Measurements from ENCODE around the gene CPSF4L.

Gene CPSF4L

DNA sequence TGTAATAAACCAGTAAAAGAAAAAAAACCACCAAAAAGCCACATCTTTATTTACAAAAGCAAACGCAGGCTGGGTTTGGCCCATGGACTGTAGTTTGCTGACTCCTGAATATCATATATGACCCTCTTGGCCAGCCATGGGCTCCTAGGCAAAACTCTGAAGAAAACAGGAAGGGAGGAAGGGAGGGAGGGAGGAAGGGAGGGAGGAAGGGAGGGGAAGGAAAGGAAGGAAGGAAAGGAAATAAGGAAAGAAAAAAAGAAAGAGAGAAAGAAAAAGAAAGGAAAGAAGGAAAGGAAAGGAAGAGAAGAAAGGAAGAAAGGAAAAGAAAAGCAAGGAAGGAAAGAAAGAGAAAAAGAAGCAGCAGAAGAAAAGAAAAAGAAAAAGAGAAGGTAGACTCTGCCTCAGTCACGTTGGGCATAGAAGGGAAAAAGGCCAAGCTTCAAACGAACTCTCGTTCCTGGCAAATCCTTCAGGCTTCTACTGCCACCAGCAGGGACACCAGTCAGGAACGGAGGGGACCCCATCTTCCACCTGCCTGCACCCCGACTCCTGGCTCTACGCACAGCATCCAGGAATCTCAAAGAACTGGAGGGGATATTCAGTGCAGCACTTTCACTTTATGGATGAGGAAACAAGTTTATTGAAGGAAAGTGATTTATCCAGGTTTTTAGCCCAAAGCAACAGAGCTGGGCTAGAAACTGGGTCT lies 28.0 kb upstream of the CPSF4L start:
- DNase-seq, result no peak

DNA sequence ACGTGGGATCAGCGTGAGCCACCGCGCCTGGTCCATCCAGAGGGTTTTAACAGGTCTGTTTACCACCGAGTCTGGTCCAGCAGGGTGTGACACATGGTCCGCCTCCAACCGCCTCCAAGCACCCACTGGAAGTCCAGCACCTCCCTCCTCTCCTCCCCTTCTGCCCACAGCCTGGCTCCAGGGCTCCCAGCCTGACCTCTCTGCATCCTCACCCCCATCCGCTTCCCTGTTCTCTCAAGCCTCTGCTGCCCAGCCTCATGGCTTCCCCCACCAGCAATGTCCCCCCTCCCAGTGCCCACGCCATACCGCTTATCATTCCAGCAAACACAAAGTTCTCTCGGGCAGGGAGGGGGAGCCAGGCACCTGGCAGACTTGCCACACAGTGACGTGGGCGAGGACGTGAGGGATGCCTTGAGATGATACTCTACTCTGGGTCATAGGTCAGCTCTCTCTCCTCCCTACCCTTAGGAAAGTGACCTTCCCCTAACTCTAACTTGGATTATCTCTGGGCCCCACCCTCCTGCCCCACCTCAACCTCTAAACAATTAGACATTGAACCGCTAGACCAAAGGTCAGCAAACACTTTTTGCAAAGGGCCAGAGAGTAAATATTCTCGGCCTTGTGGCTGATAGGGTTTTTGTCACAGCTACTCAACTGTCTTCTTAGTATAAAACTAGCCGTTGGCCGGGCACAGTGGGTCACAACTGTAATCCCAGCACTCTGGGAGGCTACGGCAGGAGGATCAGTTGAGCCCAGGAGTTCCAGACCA lies 27.0 kb upstream of the CPSF4L start:
- no peak for DNase-seq

DNA sequence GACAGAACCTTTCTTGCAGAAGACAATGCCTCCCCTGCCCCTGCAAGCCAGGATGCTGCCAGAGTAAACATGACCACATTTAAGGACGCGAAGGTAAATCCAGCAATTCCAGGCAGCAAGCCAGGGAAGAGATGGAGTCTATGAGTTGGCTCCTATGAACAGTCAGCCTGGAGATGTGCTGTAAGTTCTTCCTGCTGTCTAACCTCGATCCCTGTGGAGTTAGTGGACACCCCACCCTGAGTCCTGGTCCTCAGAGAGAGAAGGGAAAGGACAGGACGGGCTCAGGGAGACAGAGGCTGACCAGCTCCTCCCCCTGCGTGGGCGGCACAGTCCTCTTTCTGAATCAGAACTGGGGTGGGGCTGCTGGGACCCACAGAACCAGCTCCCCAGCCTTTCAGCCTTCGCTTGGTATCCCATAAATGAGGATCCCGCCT lies 25.2 kb upstream of the CPSF4L start:
- DNase-seq, result no peak

DNA sequence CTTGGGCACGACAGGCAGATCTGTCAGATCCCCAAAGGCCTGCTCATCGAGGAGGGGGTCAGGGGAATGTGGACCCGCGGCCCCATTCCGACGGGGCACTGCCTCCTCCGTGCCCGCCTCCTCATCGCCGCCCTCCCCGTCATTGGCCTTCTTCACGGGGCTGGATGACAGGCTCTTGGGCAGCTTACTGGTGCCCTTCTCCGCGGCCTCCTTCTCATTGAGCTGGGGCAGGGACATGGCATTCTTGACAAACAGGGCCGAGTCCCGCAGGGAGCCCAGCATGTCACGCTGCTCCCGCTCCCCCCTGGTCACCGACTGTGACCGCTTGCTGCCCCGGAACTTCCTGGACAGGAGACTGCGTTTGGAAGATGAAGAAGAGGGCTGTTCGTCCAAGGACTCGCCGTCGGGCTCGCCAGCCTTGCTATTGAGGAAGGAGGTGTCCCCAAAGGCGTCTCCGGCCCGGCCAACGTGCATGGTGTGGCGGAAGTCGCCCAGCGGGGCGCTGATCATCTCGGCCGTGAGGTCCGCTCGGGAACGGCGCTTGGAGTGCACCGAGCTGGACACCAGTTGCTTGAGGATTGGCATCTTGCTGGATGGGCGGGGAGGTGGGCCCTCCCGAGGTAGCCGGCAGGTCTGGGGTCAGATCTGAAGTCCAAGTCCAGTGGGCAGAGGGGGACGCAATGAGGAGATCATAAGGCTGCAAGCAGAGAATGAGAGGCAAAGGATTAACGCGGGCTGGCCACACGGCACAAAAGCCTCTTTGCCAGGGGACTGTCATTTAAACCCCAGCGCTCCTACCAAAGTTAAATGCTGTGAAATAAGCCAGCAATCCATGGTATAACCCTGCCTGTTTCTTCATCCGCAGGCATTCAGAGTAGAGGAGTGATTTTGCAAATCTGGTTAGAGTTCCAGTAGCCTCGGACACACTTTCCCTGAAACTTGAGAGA lies 24.5 kb upstream of the CPSF4L start:
- DNase-seq, result no peak

DNA sequence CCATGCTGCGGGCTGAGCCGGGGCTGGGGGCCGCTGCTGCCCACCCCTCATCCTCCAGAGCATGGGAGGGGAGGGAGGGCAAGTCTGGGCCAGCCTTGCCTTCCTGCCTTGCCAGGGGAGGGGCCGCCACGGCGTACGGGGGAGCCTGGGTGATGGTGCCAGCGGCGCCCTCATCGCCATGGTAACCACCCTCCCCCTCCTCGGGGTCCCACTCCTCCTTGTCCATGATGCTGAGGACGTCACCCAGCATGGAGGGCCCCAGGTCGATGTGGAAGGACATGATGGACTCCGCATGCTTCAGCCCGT lies 23.9 kb upstream of the CPSF4L start:
- no peak for DNase-seq

DNA sequence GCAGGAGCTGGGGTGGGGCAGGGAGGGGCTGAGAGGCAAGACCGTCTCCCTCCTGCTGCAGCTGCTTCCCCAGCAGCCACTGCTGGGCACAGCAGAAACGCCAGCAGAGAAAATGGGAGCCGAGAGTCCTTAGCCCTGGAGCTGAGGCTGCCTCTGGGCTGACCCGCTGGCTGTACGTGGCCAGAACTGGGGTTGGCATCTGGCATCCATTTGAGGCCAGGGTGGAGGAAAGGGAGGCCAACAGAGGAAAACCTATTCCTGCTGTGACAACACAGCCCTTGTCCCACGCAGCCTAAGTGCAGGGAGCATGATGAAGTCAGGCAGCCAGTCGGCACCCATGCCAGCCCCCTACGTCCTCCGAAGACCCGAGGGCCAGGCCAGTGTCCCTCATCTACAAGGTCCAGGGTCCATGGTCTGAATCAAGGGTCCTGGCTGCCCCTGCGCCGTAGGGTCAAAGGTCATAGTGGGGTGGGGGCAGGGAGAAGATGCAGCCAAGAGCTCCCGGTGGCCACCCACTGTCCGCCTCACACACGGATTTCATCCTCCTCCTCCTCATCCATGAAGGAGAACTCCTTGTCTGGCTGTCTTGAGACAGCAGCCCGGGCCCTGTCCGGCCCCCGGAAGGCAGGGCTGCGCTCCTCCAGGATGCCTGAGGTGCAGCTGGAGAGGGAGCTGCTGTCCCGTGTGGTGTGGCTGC lies 23.4 kb upstream of the CPSF4L start:
- no peak for DNase-seq

DNA sequence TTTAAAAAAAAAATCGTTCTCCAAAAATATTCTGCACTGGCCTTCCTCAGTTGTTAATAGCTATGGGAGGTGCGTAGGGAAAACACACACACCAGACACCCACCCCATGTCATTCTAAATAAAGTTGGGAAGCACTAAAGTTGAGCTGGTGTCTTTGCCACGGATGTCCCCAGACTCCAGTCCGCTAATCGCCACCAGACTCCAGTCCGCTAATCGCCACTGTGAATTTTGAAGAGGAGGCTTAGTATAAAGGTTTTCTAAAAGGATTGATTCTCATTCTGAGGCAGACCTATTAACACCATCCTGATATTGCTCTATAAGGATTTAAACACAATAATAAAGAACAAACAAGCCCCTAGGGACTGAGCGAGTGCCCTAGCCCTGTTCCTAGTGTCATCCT lies 22.7 kb upstream of the CPSF4L start:
- DNase-seq, result no peak

DNA sequence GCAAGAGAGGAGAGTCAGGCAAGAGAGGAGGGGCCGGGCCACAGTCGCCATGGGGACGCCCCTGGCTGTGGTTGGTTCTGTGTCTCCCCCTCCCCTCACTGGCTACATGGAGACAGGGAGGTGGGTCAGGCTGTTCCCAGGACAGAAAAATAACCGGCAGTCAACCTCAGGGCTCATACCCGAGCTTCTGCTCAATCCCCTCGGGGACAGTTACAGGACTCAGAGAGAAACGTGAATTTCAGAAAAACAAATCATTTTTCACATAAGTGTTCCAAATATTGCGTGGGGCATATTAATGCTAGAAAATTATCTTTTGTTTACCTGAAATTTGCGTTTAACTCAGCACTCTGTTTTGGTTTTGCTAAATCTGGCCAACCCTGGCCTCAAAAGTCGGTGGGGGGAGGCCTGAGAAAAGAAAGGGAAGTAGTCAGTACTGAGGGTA lies 22.2 kb upstream of the CPSF4L start:
- DNase-seq, result no peak

DNA sequence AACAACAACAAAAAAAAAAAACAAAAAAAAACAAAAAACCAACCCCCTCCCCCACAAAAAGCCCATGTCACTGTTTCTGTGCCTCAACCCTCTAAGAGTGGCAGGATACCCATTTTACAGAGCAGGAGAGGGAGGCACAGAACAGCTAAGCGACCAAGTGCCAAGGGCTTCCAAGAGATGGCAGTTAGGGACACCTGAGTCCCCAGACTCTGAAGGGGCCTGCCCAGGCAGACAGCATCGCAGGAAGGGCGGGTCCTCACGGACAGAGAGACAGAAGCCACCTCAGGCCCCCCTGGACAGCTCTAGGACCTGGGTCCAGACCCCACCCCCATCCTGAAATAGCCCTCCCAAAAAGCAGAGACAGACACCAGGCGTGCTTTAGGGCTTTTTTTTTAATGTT lies 21.6 kb upstream of the CPSF4L start:
- DNase-seq, result no peak

DNA sequence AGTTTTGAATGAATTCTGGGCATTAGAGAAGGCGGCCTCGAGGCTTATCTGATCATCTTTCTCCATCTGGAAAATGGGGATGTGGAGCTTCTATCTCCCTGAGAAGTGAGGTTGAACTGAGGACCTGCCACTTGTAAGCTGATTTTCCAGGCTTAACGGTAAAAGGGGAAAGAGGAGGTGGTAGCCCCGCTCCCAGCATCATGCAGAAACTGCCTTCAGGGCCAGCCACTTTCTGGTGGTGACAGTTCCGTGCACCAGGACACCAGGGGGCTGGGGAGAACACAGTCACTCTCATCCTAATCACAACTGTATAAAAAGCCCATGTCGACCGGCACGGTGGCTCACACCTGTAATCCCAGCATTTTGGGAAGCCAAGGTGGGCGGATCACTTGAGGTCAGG lies 20.9 kb upstream of the CPSF4L start:
- DNase-seq, result no peak

DNA sequence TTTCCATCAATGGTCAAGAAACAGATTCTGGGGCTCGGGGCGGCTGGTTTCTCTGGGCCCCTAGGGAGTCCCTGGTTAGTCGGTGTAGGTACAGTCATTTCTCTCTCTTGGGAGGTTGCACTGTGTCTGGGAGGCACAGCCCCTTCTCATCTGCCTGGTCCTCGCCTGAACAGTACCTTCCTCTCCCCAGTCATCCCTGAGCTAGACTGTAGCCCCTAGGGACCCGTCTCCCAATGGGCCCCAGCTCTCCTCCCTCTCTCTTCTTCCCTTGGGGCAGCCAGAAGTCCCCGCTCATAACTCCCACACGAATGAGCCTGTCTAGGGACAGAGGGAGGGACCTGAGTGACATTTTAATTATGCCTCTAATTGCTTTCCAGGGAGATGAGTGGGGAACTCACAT lies 20.2 kb upstream of the CPSF4L start:
- DNase-seq, result no peak

DNA sequence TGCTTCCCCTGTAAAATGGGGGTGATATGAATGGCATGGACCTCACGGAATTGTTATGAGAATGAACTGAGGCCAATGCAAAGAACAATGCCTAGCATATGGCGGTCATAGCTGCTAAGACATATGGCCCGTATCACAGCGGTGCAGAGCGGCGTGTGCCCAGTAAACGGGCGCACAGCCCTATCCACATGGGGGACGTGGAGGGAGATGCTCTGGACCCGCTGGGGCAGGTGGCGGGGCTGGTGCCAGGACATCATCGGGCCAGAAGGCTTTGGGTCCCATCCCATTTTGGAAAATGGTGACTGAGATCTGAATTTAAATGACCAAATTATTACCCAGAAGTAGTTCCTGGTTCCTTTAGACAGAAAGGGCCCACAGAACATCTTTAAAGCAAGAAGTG lies 18.5 kb upstream of the CPSF4L start:
- no peak for DNase-seq

DNA sequence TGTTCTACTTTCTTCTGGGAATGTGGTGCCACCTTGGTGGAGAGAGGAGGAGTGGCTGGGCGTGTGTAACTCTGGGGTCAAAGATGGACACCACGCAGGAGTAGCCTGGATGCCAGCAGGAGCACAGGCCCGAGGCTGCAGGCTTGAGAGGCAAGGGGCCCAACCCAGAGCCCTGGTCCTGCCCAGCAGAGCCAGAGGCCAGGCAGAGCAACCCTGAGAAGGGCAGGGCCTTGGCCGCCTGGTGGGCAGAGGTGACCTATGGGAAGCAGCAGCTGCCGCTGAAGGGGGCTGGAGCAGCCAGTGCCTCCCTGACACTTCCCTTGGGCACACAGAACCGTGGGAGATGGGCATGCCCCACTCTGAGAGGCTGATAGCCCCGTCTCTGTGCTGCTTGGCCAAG lies 18.0 kb upstream of the CPSF4L start:
- DNase-seq, result no peak

DNA sequence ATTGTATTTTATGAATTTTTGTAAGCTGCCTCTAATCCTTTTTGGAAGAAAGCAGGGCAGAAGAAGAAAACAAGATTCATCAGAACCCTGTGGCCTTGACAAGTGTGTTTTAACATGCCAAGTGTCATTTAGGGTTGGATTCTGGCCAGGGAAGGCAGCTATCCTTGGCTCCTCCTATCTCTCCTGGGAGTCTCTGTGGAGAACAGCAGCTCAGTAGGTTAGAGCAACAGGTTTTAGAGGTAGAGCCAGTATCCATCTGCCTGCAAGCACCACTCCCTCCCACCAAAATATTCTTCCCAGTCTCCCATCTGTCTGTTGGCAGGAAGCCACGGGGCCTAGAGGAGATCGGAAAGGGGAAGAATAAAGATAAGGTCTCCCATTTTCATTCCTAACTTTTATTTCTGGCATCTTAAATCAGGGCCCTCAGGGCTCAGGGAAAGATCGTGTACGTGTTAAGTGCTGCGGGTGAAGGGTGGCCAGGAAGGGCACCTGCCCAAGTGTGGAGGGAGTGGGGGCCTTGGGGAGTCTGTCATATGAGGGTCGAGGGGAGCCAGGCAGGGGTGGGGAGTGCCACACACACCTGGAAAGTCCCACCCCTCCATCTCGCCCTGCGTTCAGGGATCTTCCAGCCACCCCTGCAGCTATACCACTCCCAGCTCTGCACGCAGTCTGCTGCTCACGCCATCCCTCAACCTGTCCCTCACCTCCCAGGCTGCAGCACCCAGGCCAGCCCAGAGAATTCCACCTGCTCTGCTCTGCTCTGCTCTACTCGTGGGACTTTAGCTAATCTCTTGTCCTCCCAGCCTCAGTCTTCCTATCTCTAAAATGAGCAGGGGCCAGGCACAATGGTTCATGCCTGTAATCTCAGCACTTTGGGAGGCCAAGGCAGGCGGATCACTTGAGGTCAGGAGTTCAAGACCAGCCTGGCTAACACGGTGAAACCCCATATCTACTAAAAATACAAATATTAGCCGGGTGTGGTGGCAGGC lies 17.1 kb upstream of the CPSF4L start:
- DNase-seq, result peak; percentile 99

DNA sequence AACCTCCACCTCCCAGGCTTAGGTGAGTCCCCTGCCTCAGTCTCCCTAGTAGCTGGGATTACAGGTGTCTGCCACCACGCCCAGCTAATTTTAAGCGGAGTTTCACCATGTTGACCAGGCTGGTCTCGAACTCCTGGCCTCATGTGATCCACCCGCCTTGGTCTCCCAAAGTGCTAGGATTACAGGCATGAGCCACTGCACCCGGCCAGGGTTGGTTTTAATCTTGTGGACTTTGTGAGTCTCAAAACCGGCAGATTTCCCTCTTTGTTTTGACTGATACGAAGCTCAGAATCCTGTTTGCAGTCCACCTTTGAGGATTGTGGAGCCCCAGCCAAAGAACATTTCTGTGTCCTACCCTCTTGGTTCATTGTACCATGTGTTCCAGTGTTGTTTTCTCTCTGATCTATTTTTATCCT lies 16.4 kb upstream of the CPSF4L start:
- no peak for DNase-seq

DNA sequence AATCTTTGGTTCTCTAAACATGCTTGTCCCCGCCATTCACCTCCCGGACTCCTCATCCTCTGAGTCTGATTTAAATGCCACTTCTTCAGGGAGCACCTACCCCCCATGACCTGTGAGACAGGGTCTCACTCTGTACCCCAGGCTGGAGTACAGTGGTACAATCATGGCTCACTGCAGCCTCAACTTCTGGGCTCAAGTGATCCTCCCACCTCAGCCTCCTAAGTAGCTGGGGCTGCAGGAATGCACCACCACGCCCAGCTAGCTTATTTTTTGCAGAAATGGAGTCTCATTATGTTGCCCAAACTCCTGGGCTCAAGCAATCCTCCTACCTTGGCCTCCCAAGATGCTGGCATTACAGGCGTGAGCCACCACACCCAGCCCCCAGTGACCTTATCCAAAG lies 12.8 kb upstream of the CPSF4L start:
- DNase-seq, result no peak

DNA sequence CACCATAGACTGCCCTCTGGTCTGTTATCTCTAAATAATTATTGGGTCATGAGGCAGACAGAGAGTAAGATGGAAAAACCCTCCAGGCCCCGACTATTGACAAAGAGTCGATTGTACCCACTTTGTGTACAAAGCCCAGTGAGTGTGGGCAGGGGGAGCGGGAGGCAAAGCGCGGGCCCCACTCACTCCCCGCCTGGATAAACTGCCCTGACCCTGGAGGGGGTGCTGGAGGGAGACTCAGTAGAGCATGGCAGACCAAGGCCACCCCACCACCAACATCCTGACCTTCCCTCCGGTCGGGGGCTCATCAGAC lies 11.2 kb upstream of the CPSF4L start:
- no peak for DNase-seq

DNA sequence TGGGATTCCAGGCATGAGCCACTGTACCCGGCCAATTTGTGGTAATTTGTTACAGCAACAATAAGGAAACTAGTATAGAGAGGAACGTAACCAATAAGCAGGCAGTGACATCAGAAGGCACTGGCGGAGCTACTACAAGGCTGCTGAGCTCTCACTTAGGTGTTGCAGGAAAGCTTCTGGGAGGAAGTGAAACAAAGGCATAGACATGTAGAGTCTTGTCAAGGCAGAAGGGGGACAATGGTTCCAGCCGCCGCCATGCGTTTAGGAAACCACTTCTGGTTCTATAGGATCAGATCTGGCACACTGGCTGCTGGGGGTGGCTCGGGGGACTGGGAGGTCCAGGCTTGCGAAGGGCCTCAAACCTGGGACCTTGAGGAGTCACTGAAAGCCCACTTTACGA lies 9.4 kb upstream of the CPSF4L start:
- DNase-seq, result no peak

DNA sequence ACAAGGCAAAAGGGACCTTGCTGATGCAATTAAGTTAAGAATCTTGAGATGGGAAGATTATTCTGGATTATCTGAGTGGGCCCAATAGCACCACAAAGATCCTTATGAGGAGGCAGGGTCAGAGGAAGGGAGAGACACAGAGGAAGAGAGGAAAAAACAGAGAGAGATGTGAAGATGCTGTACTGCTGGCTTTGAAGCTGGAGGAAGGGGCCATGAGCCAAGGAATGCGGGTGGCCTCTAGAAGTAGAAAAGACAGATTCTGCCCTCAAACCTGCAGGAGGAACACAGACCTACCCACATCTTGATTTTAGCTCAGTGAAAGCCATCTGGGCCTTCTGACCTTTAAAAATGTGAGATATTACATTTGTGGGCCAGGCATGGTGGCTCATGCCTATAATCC lies 8.1 kb upstream of the CPSF4L start:
- no peak for DNase-seq

DNA sequence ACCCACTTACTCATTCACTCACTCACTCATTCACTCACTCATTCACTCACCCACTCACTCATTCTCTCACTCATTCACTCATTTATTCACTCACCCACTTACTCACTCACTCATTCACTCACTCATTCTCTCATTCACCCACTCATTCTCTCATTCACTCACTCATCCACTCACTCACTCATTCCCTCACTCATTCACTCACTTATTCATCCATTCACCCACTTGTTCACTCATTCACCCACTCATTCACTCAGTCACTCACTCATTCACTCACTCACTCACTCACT lies 7.6 kb upstream of the CPSF4L start:
- no peak for DNase-seq

DNA sequence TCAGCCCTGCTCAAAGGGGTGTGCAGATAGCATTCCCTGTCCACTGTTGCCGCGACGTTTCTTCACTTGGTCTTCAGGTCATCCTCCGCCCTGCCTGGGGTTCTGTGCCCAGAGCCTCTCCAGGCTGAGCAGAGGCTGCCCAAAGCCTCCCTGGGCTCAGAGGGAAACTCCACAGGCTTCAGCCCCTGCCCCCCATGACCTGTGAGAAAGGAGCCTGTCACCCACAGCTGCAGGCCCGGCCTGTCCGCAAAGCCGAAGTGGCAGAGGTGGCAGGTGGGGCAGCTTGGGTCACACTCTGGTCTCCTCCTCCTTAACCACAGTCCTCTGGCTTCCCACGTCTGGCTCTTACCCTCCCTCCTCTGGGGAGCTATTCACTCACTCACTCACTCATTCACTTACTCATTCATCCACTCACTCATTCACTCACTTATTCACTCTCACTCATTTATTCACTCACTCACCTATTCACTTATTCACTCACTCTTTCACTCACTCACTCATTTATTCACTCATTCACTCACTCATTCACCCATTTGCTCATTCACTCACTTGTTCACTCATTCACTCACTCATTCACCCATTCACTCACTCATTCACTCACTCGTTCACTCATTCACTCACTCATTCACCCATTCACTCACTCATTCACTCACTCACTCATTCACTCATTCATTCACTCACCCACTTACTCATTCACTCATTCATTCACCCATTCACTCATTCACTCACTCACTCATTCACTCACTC lies 7.1 kb upstream of the CPSF4L start:
- no peak for DNase-seq

Measured in NCI-H2171 (cell line).